HG03280 (cell line): Measurements from ENCODE around the gene ROR2.
"Not testable (repeated sequence)": the region's sequence is repeated elsewhere in the genome, so short reads cannot be mapped to it uniquely, and the experiment has no call there.

Experiments used
- ATAC-seq: cut with Tn5 transposase; IDR thresholded peaks from one replicate; pipeline ENCODE4 v1.9.1; 2021; ENCODE audit warnings: mild to moderate bottlenecking, moderate library complexity; ENCODE audit not compliant: unreplicated experiment

The ROR2 gene

GRCh38 chr9:91949946-91950664, at the start of gene ROR2:
ROR2 (minus strand) TSS chr9:91950228.
- ATAC-seq, result peak; percentile 55

- no peak for ATAC-seq
Observed at GRCh38 chr9:91995000-91995655, 45.1 kb upstream of the ROR2 start.

GRCh38 chr9:91994422-91994821, 44.4 kb upstream of the ROR2 start:
- ATAC-seq, result no peak

- ATAC-seq, result no peak
Observed at GRCh38 chr9:91992461-91993041, 42.5 kb upstream of the ROR2 start.

GRCh38 chr9:91991721-91992341, 41.8 kb upstream of the ROR2 start:
- no peak for ATAC-seq

- no peak for ATAC-seq
Observed at GRCh38 chr9:91986248-91986647, 36.2 kb upstream of the ROR2 start.

GRCh38 chr9:91985692-91986091, 35.7 kb upstream of the ROR2 start:
- no peak for ATAC-seq

- ATAC-seq, result no peak
Observed at GRCh38 chr9:91978740-91979414, 28.8 kb upstream of the ROR2 start.

GRCh38 chr9:91975254-91975653, 25.2 kb upstream of the ROR2 start:
- ATAC-seq, result not testable (repeated sequence)

GRCh38 chr9:91972711-91973110, 22.7 kb upstream of the ROR2 start:
- no peak for ATAC-seq

- ATAC-seq, result no peak
Observed at GRCh38 chr9:91972076-91972626, 22.1 kb upstream of the ROR2 start.

GRCh38 chr9:91967259-91967658, 17.2 kb upstream of the ROR2 start:
- no peak for ATAC-seq

- ATAC-seq, result no peak
Observed at GRCh38 chr9:91966503-91966902, 16.5 kb upstream of the ROR2 start.

GRCh38 chr9:91963711-91964240, 13.7 kb upstream of the ROR2 start:
- ATAC-seq, result no peak

- ATAC-seq, result no peak
Observed at GRCh38 chr9:91960367-91960766, 10.3 kb upstream of the ROR2 start.

- ATAC-seq, result no peak
Observed at GRCh38 chr9:91958174-91958573, 8.1 kb upstream of the ROR2 start.

- no peak for ATAC-seq
Observed at GRCh38 chr9:91954841-91955471, 4.9 kb upstream of the ROR2 start.

- no peak for ATAC-seq
Observed at GRCh38 chr9:91953718-91954117, 3.7 kb upstream of the ROR2 start.

- no peak for ATAC-seq
Observed at GRCh38 chr9:91951944-91952520, 2.0 kb upstream of the ROR2 start.

GRCh38 chr9:91949392-91949945, 559 bp downstream of the ROR2 start:
- ATAC-seq, result no peak
